Heart right ventricle (tissue), 16 donors: Measurements from ENCODE around the gene B3GNT9. TPM values are rescaled to one million over a fixed set of nuclear protein-coding genes. Genes with fewer than 3 reads are reported as not detected.
A peak's percentile ranks its signal among the peaks of the same experiment; 100 is the strongest.

Experiments
- ATAC-seq, 8 donors: fragments of 200-7000 bp; cut with Tn5 transposase; one replicate each; pipeline ENCODE4 v1.9.1; 2020; ENCODE audit warnings: mild to moderate bottlenecking in 8 of 8, moderate library complexity in 8 of 8, moderate number of reproducible peaks in 1 of 8
- DNase-seq, 2 donors: peaks; one replicate each; pipeline ENCODE4 v3.0.0-alpha.2; 2020
- H3K27ac ChIP-seq, 10 donors: fragments of 200-600 bp; sonication (generic) in 2 of 10; one replicate each; pipeline versions ENCODE4 v1.5.0 to v1.8.0; 2020 to 2022; ENCODE audit warnings: mild to moderate bottlenecking in 3 of 10
- H3K27me3 ChIP-seq, 7 donors: fragments of 200-600 bp; one replicate each; pipeline ENCODE4 v1.8.0; 2021 to 2022; ENCODE audit warnings: mild to moderate bottlenecking in 2 of 7
- H3K36me3 ChIP-seq, 9 donors: fragments of 200-600 bp; sonication (generic) in 1 of 9; one replicate each; pipeline versions ENCODE4 v1.5.0 to v1.8.0; 2020 to 2022; ENCODE audit warnings: mild to moderate bottlenecking in 2 of 9
- H3K4me1 ChIP-seq, 9 donors: fragments of 200-600 bp; sonication (generic) in 1 of 9; one replicate each; pipeline versions ENCODE4 v1.5.0 to v1.8.0; 2020 to 2022; ENCODE audit warnings: mild to moderate bottlenecking in 4 of 9
- H3K4me3 ChIP-seq, 10 donors: fragments of 200-600 bp; sonication (generic) in 2 of 10; one replicate each; pipeline versions ENCODE4 v1.5.0 to v1.8.0; 2020 to 2022; ENCODE audit warnings: mild to moderate bottlenecking in 7 of 10, moderate library complexity in 2 of 10
- H3K9me3 ChIP-seq, 11 donors: fragments of 200-600 bp in 10 of 11; sonication (generic) in 2 of 11; one replicate each; pipeline versions ENCODE4 v1.5.0 to v1.8.0; 2013 to 2022; ENCODE audit warnings: mild to moderate bottlenecking in 2 of 11, control low read depth in 1 of 11, moderate library complexity in 1 of 11
- WGBS, 2 donors: extraction: QIAGEN DNeasy Blood & Tissue Kit; methylation state at CpG; one replicate each; pipeline ENCODE4 v1.1.7; 2013; ENCODE audit warnings: inconsistent platforms in 1 of 2; 5-methylcytosine and 5-hydroxymethylcytosine counted together
- intact Hi-C, 10 donors: fragments of 100-400 bp; cut with DNase I; formaldehyde crosslinking; loops; one replicate each; pipeline versions ENCODE4 v1.11.1 to v1.14.2; 2022
- polyA plus RNA-seq, 2 donors: library from polyadenylated mRNA; stranded (reverse); fragments of 200-250 nt; gene quantifications; one replicate each; pipeline ENCODE4 v1.2.3, GENCODE V29; 2013
- total RNA-seq, 10 donors: library from RNA; stranded (reverse); fragmentation: NEBNext Ultra II Directional in 3 of 10; extraction: Animal tissue kit (Norgen Biotek cat#: 25700) in 3 of 10; gene quantifications; one replicate each; pipeline versions ENCODE4 v1.2.1 to v1.2.4, GENCODE V29; 2021 to 2023
- TF ChIP-seq, protein P1 (sequence below), 9 donors: fragments of 200-600 bp; sonication (generic) in 2 of 9; IDR thresholded peaks; one replicate each; pipeline versions ENCODE4 v1.5.0 to v1.8.0; 2021 to 2022; ENCODE audit warnings: antibody characterized with exemption in 9 of 9, mild to moderate bottlenecking in 5 of 9, moderate library complexity in 1 of 9
- donor health status: Arrhythmogenic right ventricular cardiomyopathy.
- donor health status: ischemic (EF 13 %, LVEDD 7.1; RV severe dilation, severe dysfunction).
- donor health status: healthy with polysubstance abuse.
- donor health status: DM: no; HTN: yes; CAD: no.
- donor health status: DM: no; HTN: no; CAD: no.
- donor health status: ischemic (EF 25% LVEDD 6.9; RV normal size, moderate dysfunction).
- donor health status: ischemic (EF 25% LVEDD 5.7; RV mildly dilated, moderate dysfunction).
- donor health status: healthy.
- donor health status: DM: yes; HTN: yes; CAD: no.
- donor health status: Ischemic cardiomyopathy.
- donor health status: ischemic (EF 35%, LVEDD 5.7; RV mildly dilated, moderate dysfunction).
- donor health status: nonischemic (EF 11% LVEDD 7.7; RV severe dilation, severe dysfunction).
- donor health status: DM: yes; HTN: yes; CAD: no.
- donor health status: PGD.
- donor health status: ischemic (EF 29% LVEDD 5.4; RV normal size, mild dysfunction).
- donor health status: nonischemic (EF 23%, LVEDD 6.1; RV moderate dilation, normal function).

The B3GNT9 gene
- total and polyA plus RNA-seq, 12 donors, result 5.4 to 19.1 (median 9.6) TPM

DNA sequence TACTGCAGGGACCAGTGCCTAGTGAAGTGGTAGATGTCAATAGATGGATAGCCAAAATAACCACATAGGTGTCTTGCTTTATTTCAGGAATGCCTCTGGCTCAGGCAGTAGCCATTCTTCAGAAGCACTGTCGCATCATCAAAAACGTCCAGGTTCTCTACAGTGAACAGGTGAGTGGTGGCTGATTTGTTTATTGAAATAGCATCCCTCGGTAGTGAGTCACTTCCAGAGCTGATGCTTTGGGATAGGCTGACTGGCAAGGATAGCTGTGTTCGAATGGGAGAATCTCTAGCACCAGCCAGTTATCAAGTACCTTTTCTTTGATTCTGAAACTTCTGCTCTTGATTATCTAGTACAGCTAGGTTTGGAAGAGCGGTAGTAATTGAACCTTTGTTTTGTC is 30.8 kb downstream of the B3GNT9 start:
- TF ChIP-seq, protein P1, sequence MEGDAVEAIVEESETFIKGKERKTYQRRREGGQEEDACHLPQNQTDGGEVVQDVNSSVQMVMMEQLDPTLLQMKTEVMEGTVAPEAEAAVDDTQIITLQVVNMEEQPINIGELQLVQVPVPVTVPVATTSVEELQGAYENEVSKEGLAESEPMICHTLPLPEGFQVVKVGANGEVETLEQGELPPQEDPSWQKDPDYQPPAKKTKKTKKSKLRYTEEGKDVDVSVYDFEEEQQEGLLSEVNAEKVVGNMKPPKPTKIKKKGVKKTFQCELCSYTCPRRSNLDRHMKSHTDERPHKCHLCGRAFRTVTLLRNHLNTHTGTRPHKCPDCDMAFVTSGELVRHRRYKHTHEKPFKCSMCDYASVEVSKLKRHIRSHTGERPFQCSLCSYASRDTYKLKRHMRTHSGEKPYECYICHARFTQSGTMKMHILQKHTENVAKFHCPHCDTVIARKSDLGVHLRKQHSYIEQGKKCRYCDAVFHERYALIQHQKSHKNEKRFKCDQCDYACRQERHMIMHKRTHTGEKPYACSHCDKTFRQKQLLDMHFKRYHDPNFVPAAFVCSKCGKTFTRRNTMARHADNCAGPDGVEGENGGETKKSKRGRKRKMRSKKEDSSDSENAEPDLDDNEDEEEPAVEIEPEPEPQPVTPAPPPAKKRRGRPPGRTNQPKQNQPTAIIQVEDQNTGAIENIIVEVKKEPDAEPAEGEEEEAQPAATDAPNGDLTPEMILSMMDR (IDR thresholded peaks at IDR 0.05), result no peak
- WGBS, 2 donors, result 84 to 87% methylated on average over 5 of the region's 5 CpGs
- ATAC-seq, result no peak
- Histone ChIP-seq H3K9me3 (no peaks in the 10 kb centered on the region), H3K4me1 (peaks cover 0 to 19% (median 0%) of the 10 kb centered on the region in 9 donors), H3K27ac (no peak overlapping the region), H3K36me3 (peaks cover 0 to 73% (median 29%) of the 10 kb centered on the region in 9 donors), H3K4me3 (no peak overlapping the region), H3K27me3 (no peaks in the 10 kb centered on the region)
- DNase-seq, result no peak
- intact Hi-C loops, result no loop called here

DNA sequence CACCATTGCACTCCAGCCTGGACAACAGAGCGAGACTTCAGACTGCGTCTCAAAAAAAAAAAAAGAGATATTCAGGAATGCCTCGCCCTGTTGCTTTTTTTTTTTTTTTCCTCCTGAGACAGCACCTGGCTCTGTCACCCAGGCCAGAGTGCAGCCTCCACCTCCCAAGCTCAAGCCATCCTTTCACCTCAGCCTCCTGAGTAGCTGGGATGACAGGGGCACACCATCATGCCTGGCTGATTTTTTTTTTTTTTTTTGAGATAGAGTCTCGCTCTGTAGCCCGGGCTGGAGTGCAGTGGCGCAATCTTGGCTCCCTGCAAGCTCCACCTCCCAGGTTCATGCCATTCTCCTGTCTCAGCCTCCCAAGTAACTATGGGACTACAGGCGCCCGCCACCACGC is 33.1 kb downstream of the B3GNT9 start:
- intact Hi-C loops, result no loop called here
- peaks cover 0 to 29% (median 0%) of the 10 kb centered on the region in 9 donors for H3K4me1 ChIP-seq
- DNase-seq, result no peak
- H3K27ac ChIP-seq, result no peak overlapping the region
- no peaks in the 10 kb centered on the region for H3K9me3 ChIP-seq
- 96 to 98% methylated on average over 8 to 9 of the region's 9 CpGs for WGBS, 2 donors
- peaks cover 0 to 56% (median 23%) of the 10 kb centered on the region in 9 donors for H3K36me3 ChIP-seq
- H3K27me3 ChIP-seq, result no peaks in the 10 kb centered on the region
- TF ChIP-seq, protein P1 (IDR thresholded peaks at IDR 0.05), result no peak
- ATAC-seq, result no peak
- no peak overlapping the region for H3K4me3 ChIP-seq

DNA sequence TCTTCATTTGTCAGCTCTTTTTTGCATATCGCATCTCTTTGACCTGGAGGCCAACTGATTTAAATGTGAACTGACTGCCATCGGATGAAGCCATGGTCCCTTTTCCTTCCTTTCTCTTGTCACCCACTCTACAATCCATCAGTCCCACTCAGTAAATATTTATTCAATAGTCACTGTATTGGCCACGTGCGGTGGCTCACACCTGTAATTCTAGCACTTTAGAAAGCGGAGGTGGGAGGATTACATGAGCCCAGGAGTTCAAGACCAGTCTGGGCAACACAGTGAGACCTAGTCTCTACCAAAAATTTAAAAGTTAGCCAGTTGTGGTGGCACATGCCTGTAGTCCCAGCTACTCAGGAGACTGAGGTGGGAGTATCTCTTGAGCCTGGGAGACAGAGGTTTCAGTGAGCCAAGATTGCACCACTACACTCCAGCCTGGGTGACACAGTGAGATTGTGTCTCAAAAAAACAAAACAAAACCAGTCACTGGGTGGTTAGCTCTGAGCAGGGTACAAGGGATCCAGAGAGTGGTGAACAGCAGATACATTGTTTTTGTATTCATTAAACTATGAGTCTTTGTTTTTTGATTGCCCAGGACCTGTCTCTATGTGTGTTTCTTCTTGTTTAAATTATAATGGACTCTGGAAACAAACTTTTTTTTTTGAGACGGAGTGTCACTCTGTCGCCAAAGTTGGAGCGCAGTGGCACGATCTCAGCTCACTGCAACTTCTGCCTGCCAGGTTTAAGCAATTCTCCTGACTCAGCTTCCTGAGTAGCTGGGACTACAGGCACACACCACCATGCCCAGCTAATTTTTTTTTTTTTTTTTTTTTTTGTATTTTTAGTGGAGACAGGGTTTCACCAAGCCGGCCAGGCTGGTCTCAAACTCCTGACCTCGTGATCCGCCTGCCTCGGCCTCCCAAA is 34.1 kb downstream of the B3GNT9 start:
- Histone ChIP-seq H3K9me3 (no peaks in the 10 kb centered on the region), H3K36me3 (peaks cover 0 to 45% (median 13%) of the 10 kb centered on the region in 9 donors), H3K4me3 (no peak overlapping the region), H3K27ac (peak overlapping the region in 1 of 10 donors; percentile 51), H3K27me3 (no peaks in the 10 kb centered on the region), H3K4me1 (peaks cover 0 to 40% (median 5%) of the 10 kb centered on the region in 9 donors)
- TF ChIP-seq, protein P1 (IDR thresholded peaks at IDR 0.05), result no peak
- ATAC-seq (no peak), DNase-seq (no peak)
- WGBS, 2 donors, result 86 to 88% methylated on average over 13 of the region's 13 CpGs
- intact Hi-C loops, result no loop called here

DNA sequence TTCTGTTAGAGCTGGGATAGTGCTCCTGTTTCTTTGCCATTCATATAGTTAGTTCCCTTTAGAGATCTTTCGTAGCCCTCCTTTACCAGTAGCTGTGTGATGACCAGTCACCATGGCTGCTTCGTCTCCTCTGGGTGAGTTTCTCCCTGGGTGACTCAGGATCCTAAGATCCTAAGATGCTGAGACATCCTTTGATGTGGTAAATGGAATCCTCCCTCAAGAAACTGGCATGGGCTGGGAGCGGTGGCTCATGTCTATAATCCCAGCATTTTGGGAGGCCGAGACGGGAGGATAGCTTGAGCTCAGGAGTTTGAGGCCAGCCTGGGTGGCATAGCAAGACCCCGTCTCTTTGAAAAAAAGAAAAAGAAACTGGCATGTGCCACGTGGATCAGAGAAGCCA is 35.2 kb downstream of the B3GNT9 start:
- Histone ChIP-seq H3K9me3 (no peaks in the 10 kb centered on the region), H3K27me3 (no peaks in the 10 kb centered on the region), H3K4me1 (peaks cover 4 to 50% (median 15%) of the 10 kb centered on the region in 9 donors), H3K36me3 (peaks cover 0 to 35% (median 3%) of the 10 kb centered on the region in 9 donors), H3K4me3 (no peak overlapping the region), H3K27ac (peak overlapping the region in 1 of 10 donors; percentile 51)
- DNase-seq (no peak), ATAC-seq (no peak)
- TF ChIP-seq, protein P1 (IDR thresholded peaks at IDR 0.05), result no peak
- WGBS, 2 donors, result 83 to 91% methylated on average over 7 of the region's 7 CpGs
- intact Hi-C loops, result no loop called here
